K562 (cell line): ENCODE data around the gene RNF187. TPM values are rescaled to one million over a fixed set of nuclear protein-coding genes. Genes with fewer than 3 reads are reported as not detected.

Experiments used
- ARNT ChIP-seq, 2 experiments: fragments of 450-650 bp; IDR thresholded peaks; 2 replicates each; pipeline ENCODE4 v1.6.1; 2016; ENCODE audit warnings: mild to moderate bottlenecking in 1 of 2
- FIP1L1 ChIP-seq: fragments of 200-400 bp; formaldehyde crosslinking; IDR thresholded peaks from 2 replicates; pipeline ENCODE4 v1.6.1; 2018; ENCODE audit warnings: mild to moderate bottlenecking, low read depth, low read length; ENCODE audit not compliant: poor library complexity, severe bottlenecking
- KLF6 ChIP-seq: fragments of 250-450 bp; sonication (Bioruptor Pico); IDR thresholded peaks from 2 replicates; pipeline ENCODE4 v1.4.0; 2020; ENCODE audit warnings: mild to moderate bottlenecking, moderate library complexity, borderline replicate concordance
- L3MBTL2 ChIP-seq: fragments of 450-650 bp; IDR thresholded peaks from 2 replicates; pipeline ENCODE4 v1.6.1; 2016; ENCODE audit warnings: mild to moderate bottlenecking, moderate library complexity
- MEF2A ChIP-seq: IDR thresholded peaks from 2 replicates; pipeline ENCODE4 v1.6.1; 2011; ENCODE audit warnings: low read depth, mild to moderate bottlenecking, low read length, moderate library complexity; ENCODE audit not compliant: control insufficient read depth
- NRF1 ChIP-seq, 2 experiments: fragments of 450-650 bp; IDR thresholded peaks in 1 of 2; conservative IDR thresholded peaks in 1 of 2; 2 replicates each; pipeline ENCODE4 v1.6.1; 2014; ENCODE audit warnings: mild to moderate bottlenecking in 2 of 2
- POLR2G ChIP-seq: fragments of 200-400 bp; formaldehyde crosslinking; IDR thresholded peaks from 2 replicates; pipeline ENCODE4 v1.6.1; 2017; ENCODE audit warnings: low read depth, mild to moderate bottlenecking, antibody characterized with exemption, low read length, moderate library complexity
- RB1 ChIP-seq: fragments of 450-650 bp; IDR thresholded peaks from 2 replicates; pipeline ENCODE4 v1.6.1; 2017; ENCODE audit warnings: low read depth, mild to moderate bottlenecking
- SMAD1 ChIP-seq: fragments of 150-350 bp; IDR thresholded peaks from 2 replicates; pipeline ENCODE4 v1.6.1; 2014; ENCODE audit warnings: low read length, low read depth; ENCODE audit not compliant: partially characterized antibody
- SMARCB1 ChIP-seq: IDR thresholded peaks from 2 replicates; pipeline ENCODE4 v1.6.1; 2011; ENCODE audit warnings: improper control_type of control experiment, low read depth; ENCODE audit not compliant: insufficient read length
- ZNF316 ChIP-seq: fragments of 450-650 bp; IDR thresholded peaks from 2 replicates; pipeline ENCODE4 v1.6.1; 2016
- ZNF589 ChIP-seq: fragments of 200-800 bp; sonication (Bioruptor generic); IDR thresholded peaks from 2 replicates; pipeline ENCODE4 v1.6.1; 2016; ENCODE audit warnings: low read depth, missing genetic modification characterization, missing compliant biosample characterization
- polyA plus RNA-seq, 8 experiments: library from polyadenylated mRNA; depleted of rRNA in 4 of 8; stranded (reverse) in 5 of 8; unstranded in 3 of 8; fragments of >200 nt; fragmentation: Nextera tagmentation in 2 of 8; fragmentation: Illumina TruSeq in 1 of 8; extraction: Ambion mirVana in 2 of 8; extraction: Trizol in 1 of 8; gene quantifications; 2 replicates each; pipeline versions ENCODE4 v1.2.1 to v1.2.3, GENCODE V29; 2011 to 2014; ENCODE audit warnings: inconsistent platforms in 1 of 8, missing spikeins in 1 of 8
- total RNA-seq, 7 experiments: library from RNA; depleted of rRNA in 6 of 7; stranded (reverse); fragments of >200 nt in 6 of 7; fragmentation: Illumina TruSeq in 2 of 7; extraction: Trizol in 2 of 7; gene quantifications; 2 replicates each; pipeline versions ENCODE4 v1.2.1 to v1.2.3, GENCODE V29; 2011 to 2021; ENCODE audit warnings: low replicate concordance in 1 of 7
- TF ChIP-seq, protein P1 (sequence below): fragments of 450-650 bp; IDR thresholded peaks from 2 replicates; pipeline ENCODE4 v1.6.1; 2018; ENCODE audit not compliant: partially characterized antibody
- TF ChIP-seq, protein P2 (sequence below), 3 experiments: fragments of 200-800 bp in 1 of 3; fragments of 250-450 bp in 1 of 3; fragments of 450-650 bp in 1 of 3; sonication (Bioruptor Pico) in 1 of 3; sonication (Bioruptor generic) in 1 of 3; formaldehyde crosslinking in 1 of 3; IDR thresholded peaks; 2 replicates each; pipeline versions ENCODE4 v1.6.1 to v1.8.0; 2016 to 2022; ENCODE audit warnings: mild to moderate bottlenecking in 2 of 3, missing genetic modification characterization in 2 of 3, missing compliant biosample characterization in 1 of 3, moderate library complexity in 1 of 3

Gene RNF187
- total and polyA plus RNA-seq, 9 of the 15 experiments (the other 6 are each of a cell fraction or from before 2014, with no cell fraction given): 2.3 to 119 (median 41.9) TPM

DNA sequence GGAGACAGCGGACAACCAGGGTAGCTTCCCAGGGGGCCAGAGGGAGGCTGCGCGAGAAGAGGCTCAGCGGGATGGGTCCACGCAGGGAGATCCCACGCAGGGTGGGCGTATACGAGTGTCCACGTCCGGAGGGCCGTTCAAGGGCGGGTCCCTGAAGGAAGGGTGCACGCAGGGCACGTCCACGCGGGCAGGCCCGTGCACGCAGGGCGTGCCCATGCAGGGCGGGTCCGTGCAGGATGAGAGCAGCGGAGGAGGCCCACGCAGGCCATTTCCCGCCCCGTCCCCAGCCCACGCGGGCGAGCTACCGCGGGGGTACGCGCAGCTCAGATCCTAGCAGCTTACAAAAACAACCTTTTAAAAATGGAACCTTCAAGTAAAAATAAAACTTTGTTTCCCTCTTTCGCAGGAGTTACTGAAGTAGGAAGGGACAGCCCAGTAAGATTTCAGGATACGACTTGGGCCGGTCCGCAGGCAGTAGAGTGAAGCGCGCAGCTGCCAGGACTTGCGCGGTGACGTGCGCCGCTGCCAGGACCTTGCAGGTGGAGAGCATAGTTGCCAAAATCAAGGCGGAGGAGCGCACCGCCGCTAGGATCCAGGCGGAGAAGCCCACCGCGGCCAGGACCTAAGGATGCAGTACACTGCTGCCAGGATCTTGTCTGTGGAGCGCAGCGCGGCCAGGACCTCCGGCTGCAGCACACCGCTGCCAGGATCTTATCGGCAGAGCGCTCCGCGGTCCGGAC is 416 bp upstream of the RNF187 start (continued):
- TF ChIP-seq NRF1 (conservative IDR thresholded peaks at IDR 0.05 in 1 of 2, IDR thresholded peaks at IDR 0.05 in 1 of 2): peak; percentile 88 to 91
- peak; percentile 59 for TF ChIP-seq KLF6 (CRISPR knock-in tag)
- TF ChIP-seq POLR2G: peak; percentile 50
- TF ChIP-seq MEF2A: no peak
- peak; percentile 80; the same call in 1 of the 2 replicates for TF ChIP-seq RB1
- TF ChIP-seq ZNF316: peak; percentile 97
- TF ChIP-seq, protein P1, sequence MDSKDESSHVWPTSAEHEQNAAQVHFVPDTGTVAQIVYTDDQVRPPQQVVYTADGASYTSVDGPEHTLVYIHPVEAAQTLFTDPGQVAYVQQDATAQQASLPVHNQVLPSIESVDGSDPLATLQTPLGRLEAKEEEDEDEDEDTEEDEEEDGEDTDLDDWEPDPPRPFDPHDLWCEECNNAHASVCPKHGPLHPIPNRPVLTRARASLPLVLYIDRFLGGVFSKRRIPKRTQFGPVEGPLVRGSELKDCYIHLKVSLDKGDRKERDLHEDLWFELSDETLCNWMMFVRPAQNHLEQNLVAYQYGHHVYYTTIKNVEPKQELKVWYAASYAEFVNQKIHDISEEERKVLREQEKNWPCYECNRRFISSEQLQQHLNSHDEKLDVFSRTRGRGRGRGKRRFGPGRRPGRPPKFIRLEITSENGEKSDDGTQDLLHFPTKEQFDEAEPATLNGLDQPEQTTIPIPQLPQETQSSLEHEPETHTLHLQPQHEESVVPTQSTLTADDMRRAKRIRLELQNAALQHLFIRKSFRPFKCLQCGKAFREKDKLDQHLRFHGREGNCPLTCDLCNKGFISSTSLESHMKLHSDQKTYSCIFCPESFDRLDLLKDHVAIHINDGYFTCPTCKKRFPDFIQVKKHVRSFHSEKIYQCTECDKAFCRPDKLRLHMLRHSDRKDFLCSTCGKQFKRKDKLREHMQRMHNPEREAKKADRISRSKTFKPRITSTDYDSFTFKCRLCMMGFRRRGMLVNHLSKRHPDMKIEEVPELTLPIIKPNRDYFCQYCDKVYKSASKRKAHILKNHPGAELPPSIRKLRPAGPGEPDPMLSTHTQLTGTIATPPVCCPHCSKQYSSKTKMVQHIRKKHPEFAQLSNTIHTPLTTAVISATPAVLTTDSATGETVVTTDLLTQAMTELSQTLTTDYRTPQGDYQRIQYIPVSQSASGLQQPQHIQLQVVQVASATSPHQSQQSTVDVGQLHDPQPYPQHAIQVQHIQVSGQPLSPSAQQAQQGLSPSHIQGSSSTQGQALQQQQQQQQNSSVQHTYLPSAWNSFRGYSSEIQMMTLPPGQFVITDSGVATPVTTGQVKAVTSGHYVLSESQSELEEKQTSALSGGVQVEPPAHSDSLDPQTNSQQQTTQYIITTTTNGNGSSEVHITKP: peak; percentile 84
- TF ChIP-seq FIP1L1: peak; percentile 16
- peak; percentile 69; the same call in 1 of the 2 replicates for TF ChIP-seq L3MBTL2
- TF ChIP-seq, protein P2, sequence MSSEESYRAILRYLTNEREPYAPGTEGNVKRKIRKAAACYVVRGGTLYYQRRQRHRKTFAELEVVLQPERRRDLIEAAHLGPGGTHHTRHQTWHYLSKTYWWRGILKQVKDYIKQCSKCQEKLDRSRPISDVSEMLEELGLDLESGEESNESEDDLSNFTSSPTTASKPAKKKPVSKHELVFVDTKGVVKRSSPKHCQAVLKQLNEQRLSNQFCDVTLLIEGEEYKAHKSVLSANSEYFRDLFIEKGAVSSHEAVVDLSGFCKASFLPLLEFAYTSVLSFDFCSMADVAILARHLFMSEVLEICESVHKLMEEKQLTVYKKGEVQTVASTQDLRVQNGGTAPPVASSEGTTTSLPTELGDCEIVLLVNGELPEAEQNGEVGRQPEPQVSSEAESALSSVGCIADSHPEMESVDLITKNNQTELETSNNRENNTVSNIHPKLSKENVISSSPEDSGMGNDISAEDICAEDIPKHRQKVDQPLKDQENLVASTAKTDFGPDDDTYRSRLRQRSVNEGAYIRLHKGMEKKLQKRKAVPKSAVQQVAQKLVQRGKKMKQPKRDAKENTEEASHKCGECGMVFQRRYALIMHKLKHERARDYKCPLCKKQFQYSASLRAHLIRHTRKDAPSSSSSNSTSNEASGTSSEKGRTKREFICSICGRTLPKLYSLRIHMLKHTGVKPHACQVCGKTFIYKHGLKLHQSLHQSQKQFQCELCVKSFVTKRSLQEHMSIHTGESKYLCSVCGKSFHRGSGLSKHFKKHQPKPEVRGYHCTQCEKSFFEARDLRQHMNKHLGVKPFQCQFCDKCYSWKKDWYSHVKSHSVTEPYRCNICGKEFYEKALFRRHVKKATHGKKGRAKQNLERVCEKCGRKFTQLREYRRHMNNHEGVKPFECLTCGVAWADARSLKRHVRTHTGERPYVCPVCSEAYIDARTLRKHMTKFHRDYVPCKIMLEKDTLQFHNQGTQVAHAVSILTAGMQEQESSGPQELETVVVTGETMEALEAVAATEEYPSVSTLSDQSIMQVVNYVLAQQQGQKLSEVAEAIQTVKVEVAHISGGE (CRISPR knock-in tag; IDR thresholded peaks at IDR 0.05): peak in 1 of 3 experiments; percentile 73; a peak in 1 of 6 replicates
- TF ChIP-seq ARNT (IDR thresholded peaks at IDR 0.05): peak in 1 of 2 experiments; percentile 99; a peak in 3 of 4 replicates
- TF ChIP-seq SMARCB1: no peak
- TF ChIP-seq SMAD1: peak; percentile 53
- TF ChIP-seq ZNF589 (CRISPR knock-in tag): peak; percentile 36; the same call in 1 of the 2 replicates
